ENCODE data around the gene CLDN16. TPM values are rescaled to one million over a fixed set of nuclear protein-coding genes. Genes with fewer than 3 reads are reported as not detected.

CLDN16 gene
- total RNA-seq, 1 experiment from 2014 or later, result not detected

GRCh38 chr3:190444006-190444405 lies 56.0 kb downstream of the CLDN16 start:
- no peaks in the 10 kb centered on the region for H4K20me1 ChIP-seq (ENCODE audit: insufficient read depth)
- H3K9me3 ChIP-seq (ENCODE audit: control insufficient read depth in 1 of 2, insufficient read depth in 1 of 2, low read depth in 1 of 2, low read length in 2 of 2), result no peaks in the 10 kb centered on the region
- H3K9ac ChIP-seq (ENCODE audit: low read length), result no peak overlapping the region
- intact Hi-C loops (cut with micrococcal nuclease), result no loop called here
- no peak for DNase-seq (ENCODE audit: low read depth, low spot score)
- CTCF ChIA-PET, result interaction anchor here (1.5 to 2.4 kb wide), 6 partner anchors 9 to 482 kb away, joined by 4 to 15 read pairs (median 10); no protein-coding TSS in a partner anchor
- no peak overlapping the region for H2AFZ ChIP-seq (ENCODE audit: low read depth, low read length, poor library complexity, severe bottlenecking)
- no peak overlapping the region for H3K27ac ChIP-seq (ENCODE audit: low read depth, low read length)
- ATAC-seq, result no peak
- POLR2A ChIA-PET, result no interaction called here
- TF ChIP-seq ZFX (IDR thresholded peaks at IDR 0.05), result no peak
- no peak for TF ChIP-seq ELF1 (IDR thresholded peaks at IDR 0.05; ENCODE audit: borderline replicate concordance, low read depth)
- no peak for TF ChIP-seq EZH2phosphoT487 (IDR thresholded peaks at IDR 0.05; ENCODE audit: borderline replicate concordance)
- TF ChIP-seq ZBTB33 (IDR thresholded peaks at IDR 0.05; ENCODE audit: extremely low read depth, insufficient replicate concordance, low read length), result no peak
- no peak for TF ChIP-seq FOSL1 (IDR thresholded peaks at IDR 0.05; ENCODE audit: low read depth)
- TF ChIP-seq REST (IDR thresholded peaks at IDR 0.05; ENCODE audit: low read depth), result no peak
- no peak for TF ChIP-seq JUND (IDR thresholded peaks at IDR 0.05)
- no peak for TF ChIP-seq ZNF274 (IDR thresholded peaks at IDR 0.05; ENCODE audit: low read depth, low read length)
- no peak for TF ChIP-seq EZH2 (IDR thresholded peaks at IDR 0.05)
- no peak for TF ChIP-seq ATF3 (IDR thresholded peaks at IDR 0.05)
- TF ChIP-seq SRF (IDR thresholded peaks at IDR 0.05; ENCODE audit: low read depth), result no peak
- H3K9me2 ChIP-seq (ENCODE audit: insufficient read depth), result no peaks in the 10 kb centered on the region
- RAD21 ChIA-PET (ENCODE audit: low non-redundant PET in 1 of 2, low total read pairs in 2 of 2, uncharacterized antibody in 2 of 2, unreplicated experiment in 2 of 2), result interaction anchor here in 1 of 2 experiments (0.7 to 1.0 kb wide), 2 partner anchors 483 kb away, joined by 3 read pairs; no protein-coding TSS in a partner anchor
- no peaks in the 10 kb centered on the region for H3K4me1 ChIP-seq (ENCODE audit: control insufficient read depth in 1 of 2, insufficient read depth in 2 of 2, low read length in 2 of 2)
- H3K27me3 ChIP-seq (ENCODE audit: insufficient read depth, low read length), result no peaks in the 10 kb centered on the region
- H3K79me2 ChIP-seq (ENCODE audit: insufficient read depth, low read length), result no peaks in the 10 kb centered on the region
- no peak overlapping the region for H3K4me2 ChIP-seq (ENCODE audit: low read length)
- H3K4me3 ChIP-seq (replicated peaks in 1 of 2; ENCODE audit: low read depth in 1 of 2, low read length in 2 of 2), result no peak overlapping the region
- H3K36me3 ChIP-seq (ENCODE audit: control insufficient read depth in 1 of 2, insufficient read depth in 2 of 2, low read length in 2 of 2), result no peaks in the 10 kb centered on the region
- no TSS peak for BruUV-seq (replicated peaks)

Measured in HCT116 (cell line).